Gastrocnemius medialis (tissue), 4 donors: Measurements from ENCODE around the gene DPP10.

Experiments
- POLR2A ChIP-seq, 2 donors: fragments of 450-650 bp; IDR thresholded peaks; one replicate each; pipeline ENCODE4 v1.6.1; 2017; ENCODE audit warnings: antibody characterized with exemption in 2 of 2, mild to moderate bottlenecking in 2 of 2, moderate library complexity in 2 of 2
- TF ChIP-seq, protein P1 (sequence below), 5 experiments: fragments of 450-650 bp in 3 of 5; fragments of 200-600 bp in 2 of 5; sonication (generic) in 2 of 5; IDR thresholded peaks in 4 of 5; conservative IDR thresholded peaks in 1 of 5; 1 replicate in 4 of 5; 2 replicates in 1 of 5; pipeline ENCODE4 v1.5.1; 2016 to 2019; ENCODE audit warnings: antibody characterized with exemption in 5 of 5, mild to moderate bottlenecking in 3 of 5, moderate library complexity in 3 of 5

DNA sequence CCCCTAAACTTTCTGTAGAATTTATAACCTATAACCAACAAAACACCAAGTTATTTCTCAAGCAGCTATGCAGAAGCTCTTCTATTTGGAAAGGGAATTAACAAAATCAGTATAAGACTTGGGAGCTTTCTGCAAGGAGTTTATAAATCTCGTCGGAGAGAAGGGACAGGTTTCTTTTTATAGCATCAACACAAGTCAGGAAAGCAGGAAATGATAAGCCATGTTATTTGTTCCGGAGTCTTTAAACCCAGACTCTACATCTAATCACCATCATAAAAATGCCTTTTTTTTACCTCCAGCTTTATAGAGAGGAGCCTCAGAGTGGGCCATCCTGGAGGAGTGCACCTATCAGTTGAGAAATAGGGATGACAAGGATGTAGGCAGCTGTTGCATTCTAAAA, 137.1 kb downstream of the DPP10 start:
- TF ChIP-seq, protein P1, sequence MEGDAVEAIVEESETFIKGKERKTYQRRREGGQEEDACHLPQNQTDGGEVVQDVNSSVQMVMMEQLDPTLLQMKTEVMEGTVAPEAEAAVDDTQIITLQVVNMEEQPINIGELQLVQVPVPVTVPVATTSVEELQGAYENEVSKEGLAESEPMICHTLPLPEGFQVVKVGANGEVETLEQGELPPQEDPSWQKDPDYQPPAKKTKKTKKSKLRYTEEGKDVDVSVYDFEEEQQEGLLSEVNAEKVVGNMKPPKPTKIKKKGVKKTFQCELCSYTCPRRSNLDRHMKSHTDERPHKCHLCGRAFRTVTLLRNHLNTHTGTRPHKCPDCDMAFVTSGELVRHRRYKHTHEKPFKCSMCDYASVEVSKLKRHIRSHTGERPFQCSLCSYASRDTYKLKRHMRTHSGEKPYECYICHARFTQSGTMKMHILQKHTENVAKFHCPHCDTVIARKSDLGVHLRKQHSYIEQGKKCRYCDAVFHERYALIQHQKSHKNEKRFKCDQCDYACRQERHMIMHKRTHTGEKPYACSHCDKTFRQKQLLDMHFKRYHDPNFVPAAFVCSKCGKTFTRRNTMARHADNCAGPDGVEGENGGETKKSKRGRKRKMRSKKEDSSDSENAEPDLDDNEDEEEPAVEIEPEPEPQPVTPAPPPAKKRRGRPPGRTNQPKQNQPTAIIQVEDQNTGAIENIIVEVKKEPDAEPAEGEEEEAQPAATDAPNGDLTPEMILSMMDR (IDR thresholded peaks at IDR 0.05 in 4 of 5, conservative IDR thresholded peaks at IDR 0.05 in 1 of 5) = no peak
- no peak for TF ChIP-seq POLR2A (IDR thresholded peaks at IDR 0.05)
